GM18861 (cell line): ENCODE results near the gene TMOD4.
A peak's percentile ranks its signal among the peaks of the same experiment; 100 is the strongest.
"Not testable (repeated sequence)": the region's sequence is repeated elsewhere in the genome, so short reads cannot be mapped to it uniquely, and the experiment has no call there.

Experiments
- ATAC-seq: cut with Tn5 transposase; IDR thresholded peaks from one replicate; pipeline ENCODE4 v1.9.1; 2021; ENCODE audit not compliant: unreplicated experiment

TMOD4 gene

DNA sequence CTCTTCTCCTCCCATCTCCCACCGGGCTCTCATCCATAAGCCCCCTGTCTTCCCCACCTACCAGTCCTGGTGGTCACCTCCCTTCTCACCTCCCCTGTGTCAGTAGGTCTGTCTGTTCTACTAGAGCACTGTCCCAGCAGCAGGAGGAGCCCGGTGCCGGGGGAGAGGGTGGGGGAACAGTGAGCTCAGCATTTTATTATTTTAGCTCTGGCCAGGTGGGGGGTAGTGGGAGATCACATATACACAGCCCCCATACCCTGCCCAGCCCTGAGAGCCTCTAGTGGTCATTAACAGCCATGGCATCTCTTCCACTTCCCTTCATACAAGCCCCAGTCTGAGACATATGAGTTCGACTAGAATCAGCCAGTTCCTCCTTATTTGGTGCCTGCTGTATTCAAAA, at the start of gene TMOD4:
Gene TMOD4 (minus strand): TSS at position 119 of the 400 bp plus-strand sequence. CDS start 1,106 bp downstream, outside the sequence.
- no peak for ATAC-seq

DNA sequence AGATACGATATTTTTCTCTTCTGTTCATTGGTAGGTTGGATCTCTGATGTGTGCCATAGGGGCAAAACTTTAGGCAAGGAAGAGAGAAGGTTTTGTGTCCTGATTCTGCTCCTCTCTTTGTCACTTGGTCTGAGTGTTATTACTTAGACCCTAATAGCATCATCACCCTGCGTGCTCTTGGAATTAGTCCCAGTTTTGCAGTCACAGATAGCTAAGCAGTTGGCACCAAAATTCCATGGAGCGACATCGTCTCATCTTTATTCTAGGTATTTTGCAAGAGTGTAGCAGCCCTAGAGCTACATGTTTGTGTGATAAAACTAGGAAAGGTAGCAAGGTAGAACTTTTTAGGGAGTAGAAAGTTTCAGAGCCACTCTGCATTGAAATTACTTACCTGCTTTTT, 46.3 kb upstream of the TMOD4 start:
- ATAC-seq = no peak

DNA sequence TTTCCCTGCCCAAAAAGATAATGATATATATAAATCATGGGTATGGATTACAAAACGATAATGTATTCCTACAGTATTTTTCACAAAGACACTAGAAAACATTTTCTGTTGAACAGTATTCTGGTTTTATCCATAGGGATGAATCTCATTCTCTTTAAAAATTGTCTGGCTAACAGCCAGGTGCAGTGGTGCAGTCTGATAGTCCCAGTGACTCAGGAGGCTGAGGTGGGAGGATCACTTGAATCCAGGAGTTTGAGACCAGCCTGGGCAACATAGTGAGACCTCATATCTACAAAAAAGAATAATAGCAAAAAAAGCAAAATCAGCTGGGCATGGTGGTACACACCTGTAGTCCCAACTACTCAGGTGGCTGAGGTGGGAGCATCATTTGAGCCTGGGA, 45.8 kb upstream of the TMOD4 start:
- no peak for ATAC-seq

DNA sequence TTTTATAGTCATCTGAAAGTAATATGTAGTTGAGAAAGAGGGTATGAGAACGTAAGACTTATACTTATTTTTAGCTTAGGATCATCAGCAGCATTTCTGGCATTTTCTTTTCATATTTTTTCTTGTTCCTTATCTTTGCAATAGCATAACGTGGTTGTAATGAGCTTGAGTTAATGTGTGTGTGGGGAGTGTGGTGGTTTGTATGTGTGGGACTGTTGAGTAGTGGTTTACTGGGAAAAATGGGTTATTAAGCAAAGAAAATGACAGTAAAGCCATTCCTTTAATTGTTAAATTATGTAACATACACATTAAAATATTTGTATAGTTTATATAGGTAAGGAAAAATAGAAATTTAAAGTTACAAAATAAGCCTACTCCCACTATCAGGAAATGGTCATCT, 37.8 kb upstream of the TMOD4 start:
- ATAC-seq = no peak

DNA sequence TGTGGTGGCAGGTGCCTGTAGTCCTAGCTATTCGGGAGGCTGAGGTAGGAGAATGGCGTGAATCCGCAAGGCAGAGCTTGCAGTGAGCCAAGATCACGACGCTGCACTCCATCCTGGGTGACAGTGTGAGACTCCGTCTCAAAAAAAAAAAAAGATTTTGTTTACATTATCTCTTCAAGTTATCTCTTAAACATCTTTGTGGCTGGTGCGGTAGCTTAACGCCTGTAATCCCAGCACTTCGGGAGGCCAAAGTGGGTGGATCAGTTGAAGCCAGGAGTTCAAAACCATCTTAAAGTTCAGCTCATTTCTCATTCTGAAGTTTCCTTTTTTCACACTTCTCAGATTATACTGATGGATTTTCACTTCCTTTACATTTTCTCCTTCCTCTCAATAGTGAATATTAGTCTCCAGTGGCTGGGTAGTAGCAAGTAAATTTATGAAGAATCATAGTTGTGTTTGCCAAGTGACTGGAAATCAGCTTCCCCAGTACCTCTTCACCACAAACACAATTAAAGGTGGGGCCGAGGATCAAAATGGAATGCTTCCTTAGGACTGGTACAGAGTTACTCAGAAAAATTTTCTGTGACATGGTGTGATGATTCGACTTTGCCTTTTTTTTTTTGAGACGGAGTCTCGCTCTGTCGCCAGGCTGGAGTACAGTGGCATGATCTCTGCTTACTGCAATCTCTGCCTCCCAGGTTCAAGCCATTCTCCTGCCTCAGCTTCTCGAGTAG, 36.4 kb upstream of the TMOD4 start:
- ATAC-seq = no peak

DNA sequence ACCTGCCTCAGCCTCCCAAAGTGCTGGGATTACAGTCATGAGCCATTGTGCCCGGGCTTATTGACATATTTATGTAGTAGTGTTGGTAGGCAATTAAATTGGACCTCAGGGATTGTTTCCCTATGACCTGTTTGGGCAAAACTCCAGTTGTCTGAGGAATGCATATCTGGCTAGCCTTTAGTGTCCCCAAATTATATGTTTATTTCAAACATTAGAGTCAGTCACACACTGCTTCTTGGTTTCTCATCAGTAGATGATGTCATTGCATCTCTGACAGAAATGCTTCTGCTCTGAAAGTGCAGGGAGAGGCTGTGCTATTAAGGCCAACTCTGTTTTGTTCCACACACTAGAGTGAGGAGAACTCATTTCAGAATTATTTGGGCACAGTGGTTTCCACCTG, 35.0 kb upstream of the TMOD4 start:
- no peak for ATAC-seq

DNA sequence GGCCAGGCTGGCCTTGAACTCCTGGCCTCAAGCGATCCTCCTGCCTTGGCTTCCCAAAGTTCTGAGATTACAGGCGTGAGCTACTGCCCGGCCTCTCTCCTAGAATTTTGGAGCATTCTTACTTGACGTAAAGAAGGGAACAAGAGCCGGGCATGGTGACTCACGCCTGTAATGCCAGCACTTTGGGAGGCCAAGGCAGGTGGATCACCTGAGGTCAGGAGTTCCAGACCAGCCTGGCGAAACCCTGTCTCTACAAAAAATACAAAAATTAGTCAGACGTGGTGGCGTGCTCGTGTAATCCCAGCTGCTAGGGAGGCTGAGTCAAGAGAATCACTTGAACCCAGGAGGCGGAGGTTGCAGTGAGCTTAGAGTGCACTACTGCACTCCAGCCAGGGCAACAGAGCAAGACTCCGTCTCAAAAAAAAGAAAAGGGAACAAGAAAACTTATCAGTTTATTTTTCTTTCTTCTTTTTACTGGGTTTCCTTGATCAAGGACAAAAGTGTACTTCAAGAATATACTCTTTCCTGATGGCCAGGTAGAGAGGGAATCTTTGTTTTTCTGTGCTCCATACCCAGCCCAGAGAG, 29.7 kb upstream of the TMOD4 start:
- ATAC-seq = not testable (repeated sequence)

DNA sequence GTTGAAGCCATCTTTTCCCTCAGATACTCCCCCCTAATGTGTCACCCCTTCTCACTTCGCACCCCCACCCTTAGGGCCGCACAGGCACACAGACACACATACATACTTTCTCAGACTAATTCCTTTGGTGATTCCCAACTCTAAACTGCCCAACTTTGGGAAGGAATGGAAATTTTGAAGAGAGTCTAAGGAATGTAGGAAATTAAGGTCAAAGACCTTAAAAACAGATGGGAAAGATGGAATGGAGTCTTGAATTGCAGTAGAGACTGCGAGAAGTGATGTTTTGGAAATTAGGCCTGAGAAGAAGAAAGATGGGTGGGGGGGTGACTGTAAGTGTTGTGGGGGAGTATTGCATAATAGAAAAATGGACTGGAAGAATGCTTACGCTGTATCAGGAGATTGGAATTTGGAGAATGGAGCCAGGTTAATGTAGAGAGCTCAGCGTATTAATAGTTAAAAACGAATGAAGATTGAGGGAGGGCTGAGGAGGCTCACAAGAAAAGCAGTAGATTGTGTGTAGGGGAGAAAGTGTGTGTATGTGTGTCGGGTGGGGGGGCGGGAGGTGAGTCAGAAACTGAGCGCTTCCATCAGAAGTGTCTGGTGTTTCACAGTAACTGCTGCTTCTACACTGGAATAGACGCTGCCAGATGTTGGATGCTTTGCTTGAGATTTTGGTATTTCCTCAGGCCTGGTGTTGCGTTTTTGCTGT, 24.2 kb upstream of the TMOD4 start:
- no peak for ATAC-seq

DNA sequence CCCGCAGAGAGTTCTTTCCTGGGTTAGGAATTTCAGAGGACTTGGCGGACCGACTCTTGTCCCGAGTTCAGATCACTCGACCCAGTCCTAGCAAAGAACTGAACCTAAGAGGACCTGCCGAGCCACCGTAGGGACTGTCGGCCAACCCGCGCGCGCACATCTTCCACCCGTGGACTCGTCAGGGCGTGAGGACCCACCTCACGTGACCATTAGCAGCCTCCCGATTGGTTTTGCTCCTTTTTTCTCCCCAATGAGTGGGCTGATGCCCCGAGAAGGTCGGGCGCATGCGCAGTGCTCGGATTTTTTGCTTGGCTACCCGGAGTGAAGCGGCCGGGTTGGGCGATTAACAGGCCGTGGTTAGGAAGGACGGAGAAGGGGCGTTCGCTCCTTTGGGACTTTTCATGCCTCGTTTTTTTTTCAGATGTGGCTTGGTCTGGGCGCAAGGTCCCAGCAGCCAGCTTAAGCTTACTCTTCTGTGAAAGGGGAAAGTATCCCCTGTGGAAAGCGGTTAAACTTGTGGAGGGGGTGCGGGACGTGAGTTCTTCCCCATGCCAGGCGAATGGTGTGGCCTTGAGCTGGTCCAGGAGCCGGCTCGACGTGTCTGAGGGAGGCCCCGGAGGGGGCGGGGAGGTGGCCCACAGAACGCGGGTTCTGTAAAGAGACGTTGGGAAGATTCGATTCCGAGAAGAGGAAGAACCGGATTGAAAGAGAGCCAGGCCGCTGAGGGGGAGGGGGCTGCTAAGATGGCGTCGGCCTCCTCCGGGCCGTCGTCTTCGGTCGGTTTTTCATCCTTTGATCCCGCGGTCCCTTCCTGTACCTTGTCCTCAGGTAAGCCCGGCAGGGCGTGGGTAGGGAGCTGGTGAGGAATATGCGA, 22.7 kb upstream of the TMOD4 start, which contains the start of gene PIP5K1A:
Gene PIP5K1A (plus strand): TSS at position 299 of the 874 bp plus-strand sequence. CDS start 445 bp downstream, at position 744.
- ATAC-seq = peak; percentile 76

DNA sequence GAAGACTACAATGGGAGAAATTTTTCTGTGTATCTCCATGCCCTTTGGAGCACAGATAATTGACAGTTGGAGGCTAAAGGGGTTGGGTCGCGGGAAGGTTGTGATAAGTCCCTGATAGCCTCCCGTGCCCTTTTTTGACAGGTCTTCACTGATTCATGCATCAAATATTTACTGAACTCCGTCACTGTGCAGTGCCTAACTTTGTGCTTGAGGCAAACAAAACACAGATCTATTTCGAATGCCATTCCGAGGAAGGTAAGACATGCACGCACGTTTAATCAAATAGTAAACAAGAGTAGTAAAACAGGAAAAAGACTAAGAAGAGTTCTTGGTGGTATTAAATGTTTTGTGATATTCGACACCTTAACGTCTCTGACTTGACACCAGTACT, 22.1 kb upstream of the TMOD4 start:
- no peak for ATAC-seq

DNA sequence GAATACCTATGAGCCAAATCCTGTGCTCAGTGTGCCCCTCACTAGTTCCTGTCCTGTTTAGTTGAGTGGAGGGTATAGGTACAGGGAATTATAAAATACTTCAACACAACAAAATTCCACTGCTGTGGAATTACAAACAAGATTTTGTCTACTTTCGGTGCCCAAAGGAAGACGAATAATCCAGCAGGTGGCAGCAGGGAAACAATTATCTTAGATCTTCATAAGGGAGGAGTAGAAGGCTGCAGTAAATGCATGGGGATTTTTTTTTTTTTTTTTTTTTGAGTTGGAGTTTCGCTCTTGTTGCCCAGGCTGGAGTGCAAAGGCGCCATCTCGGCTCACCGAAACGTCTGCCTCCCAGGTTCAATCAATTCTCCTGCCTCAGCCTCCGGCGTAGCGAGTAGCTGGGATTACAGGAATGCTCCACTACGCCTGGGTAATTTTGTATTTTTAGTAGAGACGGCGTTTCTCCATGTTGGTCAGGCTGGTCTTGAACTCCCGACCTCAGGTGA, 20.6 kb upstream of the TMOD4 start:
- no peak for ATAC-seq

DNA sequence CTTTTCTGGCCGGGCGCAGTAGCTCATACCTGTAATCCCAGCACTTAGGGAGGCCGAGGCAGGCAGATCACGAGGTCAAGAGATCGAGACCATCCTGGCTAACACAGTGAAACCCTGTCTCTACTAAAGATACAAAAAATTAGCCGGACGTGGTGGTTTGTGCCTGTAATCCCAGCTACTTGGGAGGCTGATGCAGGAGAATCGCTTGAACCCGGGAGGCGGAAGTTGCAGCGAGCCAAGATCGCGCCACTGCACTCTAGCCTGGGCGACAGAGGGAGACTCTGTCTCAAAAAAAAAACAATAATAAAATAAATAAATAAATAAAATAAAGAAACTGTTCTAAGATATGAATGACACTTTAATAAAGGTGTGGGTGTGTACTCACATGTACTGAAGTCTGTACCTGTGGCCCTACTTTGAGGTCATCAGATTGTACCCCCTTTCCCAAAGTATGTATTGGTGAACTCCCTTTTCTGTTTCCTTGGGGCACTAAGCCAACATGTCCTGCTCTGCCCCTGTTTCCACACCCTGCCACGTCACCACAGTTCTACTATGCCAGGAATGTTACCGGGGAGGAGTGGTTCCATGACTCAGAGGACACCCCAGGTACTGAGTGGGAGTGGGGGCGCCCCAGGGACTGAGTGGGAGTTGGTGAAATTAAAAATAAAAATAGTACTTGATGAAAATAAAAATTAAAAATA, 19.3 kb upstream of the TMOD4 start:
- not testable (repeated sequence) for ATAC-seq

DNA sequence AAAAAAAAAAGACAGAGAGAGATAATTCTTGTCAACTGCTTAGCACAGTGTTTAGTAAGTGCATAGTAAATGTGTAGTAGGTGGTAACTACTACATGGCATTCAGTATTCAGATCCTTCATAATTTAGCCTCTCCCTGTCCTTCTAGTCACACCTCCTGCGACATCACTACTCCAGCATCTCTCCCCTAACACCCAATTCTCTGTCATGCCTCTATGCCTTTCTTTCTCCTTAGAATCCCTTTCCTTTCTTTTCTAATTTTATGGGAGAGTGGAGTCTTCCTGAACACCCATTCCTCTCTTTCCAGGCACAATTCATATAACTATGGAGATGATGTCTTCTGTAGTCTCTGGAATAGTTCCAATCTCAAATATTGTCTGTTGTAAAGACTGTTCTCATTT, 18.1 kb upstream of the TMOD4 start:
- no peak for ATAC-seq

DNA sequence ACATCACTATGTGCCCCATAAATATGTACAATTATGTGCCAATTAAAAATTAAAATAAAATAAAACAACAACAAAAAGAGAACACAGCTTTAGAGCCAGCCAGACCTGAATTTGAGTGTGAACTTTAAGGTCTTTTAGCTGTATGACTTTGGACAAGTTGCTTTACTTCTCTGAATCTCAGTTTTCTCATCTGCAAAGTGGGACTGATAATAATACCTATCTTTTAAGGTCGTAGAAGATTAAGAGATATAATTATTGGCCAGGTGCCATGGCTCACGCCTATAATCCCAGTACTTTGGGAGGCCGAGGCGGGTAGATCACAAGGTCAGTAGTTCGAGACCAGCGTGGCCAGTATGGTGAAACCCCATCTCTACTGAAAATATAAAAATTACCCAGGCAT, 17.5 kb upstream of the TMOD4 start:
- ATAC-seq = no peak

DNA sequence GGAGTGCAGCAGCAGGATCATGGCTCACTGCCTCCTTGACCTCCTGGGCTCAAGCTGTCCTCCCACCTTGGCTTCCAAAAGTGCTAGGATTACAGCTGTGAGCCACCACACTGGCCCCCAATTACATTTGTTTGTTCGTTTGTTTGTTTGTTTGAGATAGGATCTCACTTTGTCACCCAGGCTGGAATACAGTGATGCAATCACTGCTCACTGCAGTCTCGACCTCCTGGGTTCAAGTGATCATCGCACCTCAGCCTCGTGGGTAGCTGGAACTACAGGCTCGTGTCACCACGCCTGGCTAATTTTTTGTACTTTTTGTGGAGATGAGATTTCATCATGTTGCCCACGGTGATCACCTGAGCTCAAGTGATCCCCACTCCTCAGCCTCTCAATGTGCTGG, 16.3 kb upstream of the TMOD4 start:
- no peak for ATAC-seq

DNA sequence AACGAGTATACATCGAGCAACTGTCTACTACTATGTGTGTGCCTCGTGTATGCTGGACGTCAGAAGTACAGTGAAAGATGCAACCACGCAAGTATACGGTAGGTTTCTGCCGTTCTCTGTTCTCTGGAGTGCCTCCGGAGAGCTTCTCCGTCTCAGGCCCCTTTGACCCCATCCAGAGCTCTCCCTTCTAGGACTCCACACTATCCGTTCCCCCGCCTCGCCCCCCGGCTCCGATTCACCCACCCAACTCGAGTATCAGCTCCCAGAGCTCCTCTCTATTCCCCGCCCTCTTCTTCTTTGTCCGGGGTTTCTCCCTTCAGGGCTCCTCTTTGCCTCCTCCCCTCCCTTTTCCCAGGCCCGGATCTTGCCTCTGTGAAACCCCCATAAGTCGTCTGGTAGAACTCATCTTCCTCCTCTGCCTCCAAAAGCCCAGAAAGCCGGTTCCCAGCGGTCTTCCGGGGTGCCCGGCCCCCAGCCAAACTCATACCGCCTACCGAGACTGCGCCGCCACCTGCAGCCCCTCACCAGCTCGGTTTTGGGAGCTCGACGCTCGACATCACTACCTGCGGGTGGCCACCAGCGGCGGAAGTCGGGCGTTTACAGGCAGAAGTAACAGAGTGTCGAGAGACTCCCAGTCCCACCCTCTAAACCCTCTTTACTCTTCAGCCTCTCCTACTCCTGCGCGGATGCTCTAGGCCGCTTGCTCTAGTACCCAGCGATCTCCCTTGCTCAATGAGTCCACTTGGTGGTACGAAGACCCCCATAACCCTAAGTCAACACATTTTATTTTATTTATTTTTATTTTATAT, 14.1 kb upstream of the TMOD4 start, which contains the start of gene VPS72:
Gene VPS72 (minus strand): TSS at position 561 of the 809 bp plus-strand sequence. CDS start 76 bp downstream, at position 485.
- ATAC-seq = peak; percentile 81

DNA sequence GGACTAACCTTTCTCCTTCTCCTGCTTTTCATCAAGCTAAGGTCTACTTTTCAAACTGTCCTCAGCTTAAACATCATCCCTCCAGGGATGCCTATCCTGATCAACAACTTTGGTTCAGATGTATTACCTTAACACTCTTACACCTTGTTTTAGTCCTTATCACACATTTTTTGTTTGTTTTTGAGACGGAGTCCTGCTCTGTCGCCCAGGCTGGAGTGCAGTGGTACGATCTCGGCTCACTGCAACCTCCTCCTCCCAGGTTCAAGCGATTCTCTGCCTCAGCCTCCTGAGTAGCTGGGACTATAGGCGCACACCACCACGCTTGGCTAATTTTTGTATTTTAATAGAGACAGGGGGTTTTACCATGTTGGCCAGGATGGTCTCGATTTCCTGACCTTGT, 12.9 kb upstream of the TMOD4 start:
- not testable (repeated sequence) for ATAC-seq

DNA sequence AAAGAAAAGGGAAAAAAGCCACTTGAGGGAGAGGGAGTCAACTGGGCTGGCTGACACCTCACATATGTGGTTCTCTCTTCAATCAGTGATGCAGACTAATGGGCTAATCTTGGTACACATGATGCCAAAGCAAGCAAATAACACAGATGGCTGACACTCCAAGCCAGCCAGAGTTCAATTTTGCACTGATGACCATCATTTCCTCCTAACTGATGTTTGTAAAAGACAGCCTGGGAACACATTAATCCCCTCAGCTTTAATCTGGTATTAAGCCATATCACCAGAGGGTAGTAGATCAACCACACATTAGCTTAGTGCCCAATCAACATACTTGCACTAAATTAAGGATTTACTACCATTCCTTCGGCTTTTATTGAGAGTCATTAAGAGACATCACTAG, 11.4 kb upstream of the TMOD4 start:
- no peak for ATAC-seq

DNA sequence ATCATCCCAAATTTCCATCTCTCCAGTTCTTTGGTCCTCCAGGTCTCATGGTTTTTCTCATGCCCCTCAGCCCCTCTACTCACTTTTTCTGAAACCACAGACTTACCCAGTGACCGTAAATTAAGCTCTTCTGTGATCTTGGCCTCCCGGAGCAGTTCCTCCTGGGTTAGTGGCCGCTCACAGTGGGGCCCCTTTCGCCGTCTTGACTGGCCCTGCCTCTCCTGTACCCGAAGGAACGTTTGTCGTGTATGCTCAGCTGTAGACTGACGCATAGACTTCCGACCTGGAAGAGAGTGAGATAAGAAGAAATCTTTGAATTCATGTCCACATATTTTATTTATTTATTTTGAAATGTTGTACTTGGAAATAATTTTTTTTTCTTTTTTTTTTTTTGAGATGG, 8.4 kb upstream of the TMOD4 start:
- no peak for ATAC-seq
